OCI-LY3 (cell line): Measurements from ENCODE around the gene MN1.

ENCODE experiments used
- EZH2phosphoT487 ChIP-seq: fragments of 200-600 bp; shearing (Covaris generic); IDR thresholded peaks from 2 replicates; pipeline ENCODE4 v1.6.1; 2018; ENCODE audit warnings: antibody characterized with exemption, mixed run types, low read depth
- TF ChIP-seq, protein P1 (sequence below): fragments of 200-600, 300-600 bp; sonication (generic); IDR thresholded peaks from 2 replicates; pipeline ENCODE4 v1.5.1; 2014; ENCODE audit warnings: antibody characterized with exemption, low read length, low read depth

DNA sequence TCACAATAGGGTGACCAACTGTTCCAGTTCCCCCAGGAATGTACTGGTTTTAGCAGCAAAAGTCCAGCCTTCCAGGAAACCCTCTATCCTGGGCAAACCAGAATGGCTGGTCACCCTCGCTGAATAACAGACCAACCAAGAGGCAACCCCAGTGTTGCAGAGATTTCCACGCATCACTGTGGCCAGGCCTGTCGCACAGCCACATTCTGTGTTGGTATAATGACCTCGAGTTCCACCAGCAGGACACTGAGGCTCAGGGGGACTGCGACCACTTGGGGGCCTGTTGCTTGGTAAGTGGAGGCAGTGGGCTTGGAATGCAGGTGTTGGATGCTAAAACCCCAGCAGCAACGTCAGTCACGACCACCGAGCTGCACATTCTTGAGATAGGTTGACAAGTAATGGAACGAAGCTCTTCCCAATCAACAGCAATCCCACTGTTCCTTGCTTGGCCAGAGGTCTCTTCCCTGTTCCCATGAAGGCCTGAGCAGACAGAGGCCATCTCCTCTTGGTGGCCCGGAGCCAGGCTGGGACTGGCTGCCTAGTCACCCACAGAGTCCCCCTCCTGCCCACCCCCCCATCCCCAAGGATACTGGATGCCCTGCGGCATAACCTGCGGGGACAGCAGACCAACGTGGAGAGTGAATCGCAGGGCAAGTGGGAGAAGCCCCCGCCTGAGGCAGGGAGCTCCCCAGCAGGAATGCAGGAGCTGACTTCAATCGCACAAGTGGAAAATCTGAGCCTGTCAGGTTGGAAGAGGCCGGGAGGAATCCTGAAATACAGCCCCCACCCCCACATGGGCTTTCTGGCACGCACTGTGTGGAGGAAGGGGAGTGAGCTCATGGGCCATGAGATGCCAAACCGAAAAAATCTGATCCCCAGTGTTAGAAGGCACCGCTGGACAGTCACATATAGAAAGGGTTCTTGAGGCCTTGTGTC lies 43.4 kb upstream of the MN1 start:
- TF ChIP-seq, protein P1, sequence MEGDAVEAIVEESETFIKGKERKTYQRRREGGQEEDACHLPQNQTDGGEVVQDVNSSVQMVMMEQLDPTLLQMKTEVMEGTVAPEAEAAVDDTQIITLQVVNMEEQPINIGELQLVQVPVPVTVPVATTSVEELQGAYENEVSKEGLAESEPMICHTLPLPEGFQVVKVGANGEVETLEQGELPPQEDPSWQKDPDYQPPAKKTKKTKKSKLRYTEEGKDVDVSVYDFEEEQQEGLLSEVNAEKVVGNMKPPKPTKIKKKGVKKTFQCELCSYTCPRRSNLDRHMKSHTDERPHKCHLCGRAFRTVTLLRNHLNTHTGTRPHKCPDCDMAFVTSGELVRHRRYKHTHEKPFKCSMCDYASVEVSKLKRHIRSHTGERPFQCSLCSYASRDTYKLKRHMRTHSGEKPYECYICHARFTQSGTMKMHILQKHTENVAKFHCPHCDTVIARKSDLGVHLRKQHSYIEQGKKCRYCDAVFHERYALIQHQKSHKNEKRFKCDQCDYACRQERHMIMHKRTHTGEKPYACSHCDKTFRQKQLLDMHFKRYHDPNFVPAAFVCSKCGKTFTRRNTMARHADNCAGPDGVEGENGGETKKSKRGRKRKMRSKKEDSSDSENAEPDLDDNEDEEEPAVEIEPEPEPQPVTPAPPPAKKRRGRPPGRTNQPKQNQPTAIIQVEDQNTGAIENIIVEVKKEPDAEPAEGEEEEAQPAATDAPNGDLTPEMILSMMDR: no peak
- TF ChIP-seq EZH2phosphoT487: no peak
